ENCODE results near the gene TBCK. TPM values are rescaled to one million over a fixed set of nuclear protein-coding genes. Genes with fewer than 3 reads are reported as not detected.

TBCK gene
- total and polyA plus RNA-seq, 2 of the 13 experiments (the other 11 are each of a cell fraction or from before 2014, with no cell fraction given): 51.0 to 62.4 TPM

- Histone ChIP-seq H3K79me2 (ENCODE audit: insufficient read depth, low read length) (no peaks in the 10 kb centered on the region), H2AFZ (ENCODE audit: low read length) (no peak overlapping the region), H3K4me1 (ENCODE audit: insufficient read depth, low read length) (no peaks in the 10 kb centered on the region), H3K36me3 (replicated peaks in 1 of 2; ENCODE audit: control insufficient read depth in 1 of 2, insufficient read depth in 2 of 2, low read length in 2 of 2) (peaks cover 5 to 28% of the 10 kb centered on the region in 2 experiments), H3K9ac (ENCODE audit: insufficient read depth, low read depth, low read length) (no peak overlapping the region), H3K9me3 (ENCODE audit: low read length) (peaks cover 11% of the 10 kb centered on the region), H3K27me3 (ENCODE audit: control insufficient read depth in 1 of 2, insufficient read depth in 2 of 2, low read length in 2 of 2) (no peaks in the 10 kb centered on the region; a peak in 1 of 5 replicates), H4K20me1 (ENCODE audit: insufficient read depth, low read length) (no peaks in the 10 kb centered on the region), H3K4me2 (ENCODE audit: low read depth, low read length) (no peak overlapping the region), H3K27ac (ENCODE audit: extremely low read length, insufficient read depth, low read length) (no peak overlapping the region), H3K4me3 (replicated peaks in 1 of 3; ENCODE audit: insufficient read depth in 1 of 3, low read depth in 2 of 3, low read length in 3 of 3) (no peak overlapping the region)
- no peak for FAIRE-seq
- no peak for TF ChIP-seq SMC3 (IDR thresholded peaks at IDR 0.05; ENCODE audit: low read length)
- TF ChIP-seq ZC3H13 (CRISPR knock-in tag; IDR thresholded peaks at IDR 0.05): no peak
- no peak for TF ChIP-seq FOXM1 (CRISPR knock-in tag; IDR thresholded peaks at IDR 0.05)
- TF ChIP-seq ZNF710 (CRISPR knock-in tag; IDR thresholded peaks at IDR 0.05; ENCODE audit: borderline replicate concordance): no peak
- TF ChIP-seq HIVEP1 (CRISPR knock-in tag; IDR thresholded peaks at IDR 0.05): no peak
- TF ChIP-seq FOXO4 (CRISPR knock-in tag; conservative IDR thresholded peaks at IDR 0.05): no peak
- TF ChIP-seq RARG (CRISPR knock-in tag; IDR thresholded peaks at IDR 0.05; ENCODE audit: low read depth): no peak
- TF ChIP-seq BRCA1 (CRISPR knock-in tag; IDR thresholded peaks at IDR 0.05): no peak
- no peak for TF ChIP-seq ELK4 (CRISPR knock-in tag; IDR thresholded peaks at IDR 0.05; ENCODE audit: borderline replicate concordance)
- TF ChIP-seq ZNF670 (CRISPR knock-in tag; IDR thresholded peaks at IDR 0.05; ENCODE audit: borderline replicate concordance): no peak
- TF ChIP-seq ARID5B (CRISPR knock-in tag; IDR thresholded peaks at IDR 0.05): no peak
- no peak for TF ChIP-seq SSRP1 (CRISPR knock-in tag; IDR thresholded peaks at IDR 0.05)
- TF ChIP-seq SALL1 (CRISPR knock-in tag; IDR thresholded peaks at IDR 0.05): no peak
- BruUV-seq (replicated peaks): no TSS peak
- in situ Hi-C loops (cut with HindIII; ENCODE audit: extremely low pct_ligation_motif_present, low pct_unique_long_range_greater_than_20kb) (no loop called here), intact Hi-C loops (cut with micrococcal nuclease; ENCODE audit: unreplicated experiment) (no loop called here)
- ChIA-PET POLR2A (no interaction called here), CTCF (ENCODE audit: low intra/inter-chr PET ratio, low total read pairs) (no interaction called here)
- no peak for ATAC-seq
- 75% methylated on average over 2 of the region's 2 CpGs for WGBS (ENCODE audit: low lambda C conversion rate)
- peak; percentile 32 for DNase-seq (ENCODE audit: low spot score)
These were observed 220.6 kb downstream of the TBCK start for GRCh38 chr4:106095408-106095807.
